ENCODE measurements around the gene ATP8A2.

DNA sequence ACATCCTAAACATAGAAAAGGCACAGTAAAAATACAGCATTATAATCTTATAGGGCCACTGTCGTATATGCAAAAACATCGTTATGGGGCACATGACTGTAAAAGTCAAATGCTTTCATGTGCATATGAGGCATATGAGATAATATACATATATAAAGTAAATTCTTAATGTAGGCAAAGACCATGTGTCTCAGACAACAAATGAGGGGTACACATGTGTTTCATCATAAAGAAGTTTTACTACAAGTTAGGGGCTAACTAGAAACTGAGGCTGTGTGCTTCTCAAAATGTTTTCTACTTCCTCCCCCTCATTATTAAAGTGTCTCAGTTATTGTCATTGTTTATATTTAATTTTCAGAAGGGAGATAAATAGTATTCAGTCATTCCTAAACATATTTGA is 370.4 kb downstream of the ATP8A2 start:
- TF ChIP-seq, protein P1, sequence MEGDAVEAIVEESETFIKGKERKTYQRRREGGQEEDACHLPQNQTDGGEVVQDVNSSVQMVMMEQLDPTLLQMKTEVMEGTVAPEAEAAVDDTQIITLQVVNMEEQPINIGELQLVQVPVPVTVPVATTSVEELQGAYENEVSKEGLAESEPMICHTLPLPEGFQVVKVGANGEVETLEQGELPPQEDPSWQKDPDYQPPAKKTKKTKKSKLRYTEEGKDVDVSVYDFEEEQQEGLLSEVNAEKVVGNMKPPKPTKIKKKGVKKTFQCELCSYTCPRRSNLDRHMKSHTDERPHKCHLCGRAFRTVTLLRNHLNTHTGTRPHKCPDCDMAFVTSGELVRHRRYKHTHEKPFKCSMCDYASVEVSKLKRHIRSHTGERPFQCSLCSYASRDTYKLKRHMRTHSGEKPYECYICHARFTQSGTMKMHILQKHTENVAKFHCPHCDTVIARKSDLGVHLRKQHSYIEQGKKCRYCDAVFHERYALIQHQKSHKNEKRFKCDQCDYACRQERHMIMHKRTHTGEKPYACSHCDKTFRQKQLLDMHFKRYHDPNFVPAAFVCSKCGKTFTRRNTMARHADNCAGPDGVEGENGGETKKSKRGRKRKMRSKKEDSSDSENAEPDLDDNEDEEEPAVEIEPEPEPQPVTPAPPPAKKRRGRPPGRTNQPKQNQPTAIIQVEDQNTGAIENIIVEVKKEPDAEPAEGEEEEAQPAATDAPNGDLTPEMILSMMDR (IDR thresholded peaks at IDR 0.05): no peak
- TF ChIP-seq POLR2A (IDR thresholded peaks at IDR 0.05): no peak
